HEK293 (cell line): Measurements from ENCODE around the gene TUBG1.
"Not testable (repeated sequence)": the region's sequence is repeated elsewhere in the genome, so short reads cannot be mapped to it uniquely, and the experiment has no call there.

Experiments used
- CTCF ChIA-PET: fragments of 350-600 bp; formaldehyde crosslinking; extraction: SDS; loops from one replicate; lab custom pipeline; 2021; ENCODE audit warnings: antibody characterized with exemption; lab: Yijun Ruan, JAX
- POLR2A ChIA-PET: fragments of 300-600 bp; formaldehyde crosslinking; extraction: SDS; loops from one replicate; lab custom pipeline; 2020; ENCODE audit warnings: antibody characterized with exemption, inconsistent platforms; lab: Yijun Ruan, JAX
- H3K27ac ChIP-seq: fragments of 200-500 bp; sonication (Bioruptor generic); 2 replicates; pipeline ENCODE4 v1.5.1; 2014; ENCODE audit warnings: low read depth, low read length, control low read depth, inconsistent platforms; ENCODE audit errors: extremely low read depth
- H3K36me3 ChIP-seq, 2 experiments: fragments of 200-500 bp in 1 of 2; sonication (Bioruptor generic) in 1 of 2; 1 replicate in 1 of 2; 2 replicates in 1 of 2; pipeline ENCODE4 v1.5.1; 2014 to 2017; ENCODE audit warnings: inconsistent platforms in 2 of 2, low read length in 2 of 2; ENCODE audit not compliant: control insufficient read depth in 2 of 2, insufficient read depth in 1 of 2
- H3K4me1 ChIP-seq: fragments of 200-500 bp; sonication (Bioruptor generic); 2 replicates; pipeline ENCODE4 v1.5.1; 2014; ENCODE audit warnings: mild to moderate bottlenecking, low read length, inconsistent platforms; ENCODE audit not compliant: control insufficient read depth, insufficient read depth
- H3K4me3 ChIP-seq: 2 replicates; pipeline ENCODE4 v1.5.1; 2011; ENCODE audit warnings: low read depth, mild to moderate bottlenecking, control low read depth, low read length, moderate library complexity
- H3K9me3 ChIP-seq: fragments of 200-500 bp; sonication (Bioruptor generic); 2 replicates; pipeline ENCODE4 v1.5.1; 2014; ENCODE audit warnings: low read depth, low read length, inconsistent platforms; ENCODE audit not compliant: control insufficient read depth, insufficient read depth
- GLI4 ChIP-seq: fragments of 450-650 bp; formaldehyde crosslinking; IDR thresholded peaks from 2 replicates; pipeline ENCODE4 v1.5.1; 2016; ENCODE audit warnings: missing biosample characterization, missing genetic modification characterization
- KLF1 ChIP-seq: fragments of 450-650 bp; formaldehyde crosslinking; IDR thresholded peaks from 2 replicates; pipeline ENCODE4 v1.5.1; 2016; ENCODE audit warnings: missing biosample characterization, missing genetic modification characterization
- KLF7 ChIP-seq: fragments of 450-650 bp; formaldehyde crosslinking; IDR thresholded peaks from 2 replicates; pipeline ENCODE4 v1.5.1; 2016; ENCODE audit warnings: missing biosample characterization, missing genetic modification characterization, borderline replicate concordance
- PRDM1 ChIP-seq: fragments of 450-650 bp; formaldehyde crosslinking; IDR thresholded peaks from 2 replicates; pipeline ENCODE4; 2016; ENCODE audit warnings: missing biosample characterization, missing genetic modification characterization
- ZBTB17 ChIP-seq: fragments of 450-650 bp; formaldehyde crosslinking; IDR thresholded peaks from 2 replicates; pipeline ENCODE4 v1.5.1; 2016; ENCODE audit warnings: missing biosample characterization, missing genetic modification characterization
- ZFHX2 ChIP-seq: fragments of 450-650 bp; formaldehyde crosslinking; conservative IDR thresholded peaks from 2 replicates; pipeline ENCODE4 v1.5.1; 2016; ENCODE audit warnings: missing biosample characterization, missing genetic modification characterization
- ZNF311 ChIP-seq: fragments of 450-650 bp; formaldehyde crosslinking; IDR thresholded peaks from 2 replicates; pipeline ENCODE4 v1.5.1; 2017; ENCODE audit warnings: missing biosample characterization, missing genetic modification characterization, borderline replicate concordance
- ZNF366 ChIP-seq: fragments of 450-650 bp; formaldehyde crosslinking; conservative IDR thresholded peaks from 2 replicates; pipeline ENCODE4 v1.5.1; 2016; ENCODE audit warnings: missing biosample characterization, missing genetic modification characterization
- ZNF426 ChIP-seq: fragments of 450-650 bp; formaldehyde crosslinking; IDR thresholded peaks from 2 replicates; pipeline ENCODE4 v1.5.1; 2017; ENCODE audit warnings: missing biosample characterization, missing genetic modification characterization, mild to moderate bottlenecking, inconsistent platforms, moderate library complexity
- ZNF596 ChIP-seq: fragments of 450-650 bp; IDR thresholded peaks from 2 replicates; pipeline ENCODE4 v1.5.0; 2018; ENCODE audit warnings: missing biosample characterization, mild to moderate bottlenecking, missing genetic modification characterization, moderate library complexity
- ZNF600 ChIP-seq: fragments of 450-650 bp; formaldehyde crosslinking; IDR thresholded peaks from 2 replicates; pipeline ENCODE4 v1.5.1; 2016; ENCODE audit warnings: missing biosample characterization, missing genetic modification characterization
- ZNF777 ChIP-seq: fragments of 450-650 bp; formaldehyde crosslinking; IDR thresholded peaks from 2 replicates; pipeline ENCODE4 v1.5.1; 2017; ENCODE audit warnings: missing biosample characterization, missing genetic modification characterization, borderline replicate concordance
- TF ChIP-seq, protein P1 (sequence below): fragments of 450-650 bp; formaldehyde crosslinking; IDR thresholded peaks from 2 replicates; pipeline ENCODE4 v1.5.1; 2017; ENCODE audit warnings: missing biosample characterization, mild to moderate bottlenecking, missing genetic modification characterization, moderate library complexity

The TUBG1 gene

DNA sequence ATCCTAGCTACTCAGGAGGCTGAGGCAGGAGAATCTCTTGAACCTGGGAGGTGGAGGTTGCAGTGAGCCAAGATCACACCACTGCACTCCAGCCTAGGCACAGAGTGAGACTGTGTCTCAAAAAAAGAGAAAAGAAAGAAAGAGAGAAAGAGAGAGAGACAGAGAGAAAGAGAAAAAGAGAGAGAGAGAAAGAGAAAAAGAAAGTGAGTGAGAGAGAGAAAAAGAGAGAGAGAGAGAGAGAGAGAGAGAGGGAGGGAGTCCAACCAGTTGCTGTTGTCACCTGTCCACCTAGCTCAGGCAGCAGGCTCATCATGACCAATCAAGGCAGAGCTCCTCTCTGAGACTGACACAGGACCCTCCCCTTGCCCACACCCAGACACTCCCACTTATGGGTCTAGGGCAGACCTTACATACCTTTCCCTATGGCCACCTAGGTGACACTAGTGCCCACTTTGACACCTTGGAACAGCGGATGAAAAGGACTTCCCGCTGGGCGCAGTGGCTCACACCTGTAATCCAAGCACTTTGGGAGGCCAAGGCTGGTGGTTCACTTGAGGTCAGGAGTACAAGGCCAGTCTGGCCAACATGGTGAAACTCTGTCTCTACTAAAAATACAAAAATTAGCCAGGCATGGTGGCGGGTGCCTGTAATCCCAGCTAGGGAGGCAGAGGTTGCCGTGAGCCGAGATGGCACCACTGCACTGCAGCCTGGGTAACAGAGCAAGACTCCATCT is 17.7 kb downstream of the TUBG1 start:
- not testable (repeated sequence) for H3K9me3 ChIP-seq
- TF ChIP-seq PRDM1 (peak; percentile 90), ZNF596 (tag by site-specific recombination) (peak; percentile 96), ZNF366 (tag by site-specific recombination) (peak; percentile 51; the same call in 1 of the 2 replicates)
- TF ChIP-seq, all 188 proteins: peak for 3; not testable (repeated sequence) for 185
- ChIA-PET POLR2A (interaction anchor here (1.0 to 1.6 kb wide), 2 partner anchors 18 to 49 kb away, joined by 3 read pairs; no protein-coding TSS in a partner anchor), CTCF (interaction anchor here (0.7 to 1.0 kb wide), 2 partner anchors 73 to 136 kb away, joined by 3 to 4 read pairs; no protein-coding TSS in a partner anchor)
- not testable (repeated sequence) for H3K4me1 ChIP-seq, H3K4me3 ChIP-seq, H3K36me3 ChIP-seq, H3K27ac ChIP-seq

GRCh38 chr17:42629411-42630009 is 20.0 kb downstream of the TUBG1 start:
- H3K27ac ChIP-seq, result no peak overlapping the region
- H3K4me1 ChIP-seq, result no peaks in the 10 kb centered on the region
- H3K4me3 ChIP-seq, result no peak overlapping the region
- H3K9me3 ChIP-seq, result no peaks in the 10 kb centered on the region
- H3K36me3 ChIP-seq, result no peaks in the 10 kb centered on the region
- ChIA-PET POLR2A (interaction anchor here (0.8 kb wide), 1 partner anchor 20 kb away, joined by 3 read pairs; the partner anchor contains the start of genes RETREG3 and TUBG1), CTCF (interaction anchor here (0.7 to 1.4 kb wide), 2 partner anchors 134 to 1095 kb away, joined by 3 read pairs; no protein-coding TSS in a partner anchor)
- TF ChIP-seq ZNF600 (tag by site-specific recombination) (no peak), ZNF426 (tag by site-specific recombination) (no peak)

GRCh38 chr17:42632949-42633444 is 23.5 kb downstream of the TUBG1 start:
- H3K9me3 ChIP-seq, result no peaks in the 10 kb centered on the region
- no peaks in the 10 kb centered on the region for H3K4me1 ChIP-seq
- H3K27ac ChIP-seq, result 0 out of 2 replicates have a peak overlapping the region, but pooled peaks have one; percentile 1
- H3K36me3 ChIP-seq, result no peaks in the 10 kb centered on the region
- POLR2A ChIA-PET, result interaction anchor here (0.7 to 1.6 kb wide), 4 partner anchors 24 to 56 kb away, joined by 3 to 7 read pairs (median 4); partner anchors contain the start of genes RETREG3 and TUBG1
- TF ChIP-seq KLF1 (tag by site-specific recombination), result peak; percentile 77
- 0 out of 2 replicates have a peak, but pooled peaks have one; percentile 17 for TF ChIP-seq KLF7 (tag by site-specific recombination)
- TF ChIP-seq ZNF311 (tag by site-specific recombination), result no peak
- no peak for TF ChIP-seq GLI4 (tag by site-specific recombination)
- TF ChIP-seq ZNF777 (tag by site-specific recombination), result no peak
- peak; percentile 76 for TF ChIP-seq ZBTB17 (tag by site-specific recombination)
- peak; percentile 23; the same call in 1 of the 2 replicates for TF ChIP-seq ZFHX2 (tag by site-specific recombination)
- TF ChIP-seq, protein P1, sequence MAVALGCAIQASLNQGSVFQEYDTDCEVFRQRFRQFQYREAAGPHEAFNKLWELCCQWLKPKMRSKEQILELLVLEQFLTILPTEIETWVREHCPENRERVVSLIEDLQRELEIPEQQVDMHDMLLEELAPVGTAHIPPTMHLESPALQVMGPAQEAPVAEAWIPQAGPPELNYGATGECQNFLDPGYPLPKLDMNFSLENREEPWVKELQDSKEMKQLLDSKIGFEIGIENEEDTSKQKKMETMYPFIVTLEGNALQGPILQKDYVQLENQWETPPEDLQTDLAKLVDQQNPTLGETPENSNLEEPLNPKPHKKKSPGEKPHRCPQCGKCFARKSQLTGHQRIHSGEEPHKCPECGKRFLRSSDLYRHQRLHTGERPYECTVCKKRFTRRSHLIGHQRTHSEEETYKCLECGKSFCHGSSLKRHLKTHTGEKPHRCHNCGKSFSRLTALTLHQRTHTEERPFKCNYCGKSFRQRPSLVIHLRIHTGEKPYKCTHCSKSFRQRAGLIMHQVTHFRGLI (tag by site-specific recombination), result peak; percentile 84
- CTCF ChIA-PET, result interaction anchor here (0.6 to 3.2 kb wide), 5 partner anchors 9 to 356 kb away, joined by 3 to 10 read pairs (median 4); partner anchors contain the start of gene PSMC3IP
- no peak overlapping the region for H3K4me3 ChIP-seq
